Measurements from ENCODE around the gene ERMARD.

ERMARD gene

DNA sequence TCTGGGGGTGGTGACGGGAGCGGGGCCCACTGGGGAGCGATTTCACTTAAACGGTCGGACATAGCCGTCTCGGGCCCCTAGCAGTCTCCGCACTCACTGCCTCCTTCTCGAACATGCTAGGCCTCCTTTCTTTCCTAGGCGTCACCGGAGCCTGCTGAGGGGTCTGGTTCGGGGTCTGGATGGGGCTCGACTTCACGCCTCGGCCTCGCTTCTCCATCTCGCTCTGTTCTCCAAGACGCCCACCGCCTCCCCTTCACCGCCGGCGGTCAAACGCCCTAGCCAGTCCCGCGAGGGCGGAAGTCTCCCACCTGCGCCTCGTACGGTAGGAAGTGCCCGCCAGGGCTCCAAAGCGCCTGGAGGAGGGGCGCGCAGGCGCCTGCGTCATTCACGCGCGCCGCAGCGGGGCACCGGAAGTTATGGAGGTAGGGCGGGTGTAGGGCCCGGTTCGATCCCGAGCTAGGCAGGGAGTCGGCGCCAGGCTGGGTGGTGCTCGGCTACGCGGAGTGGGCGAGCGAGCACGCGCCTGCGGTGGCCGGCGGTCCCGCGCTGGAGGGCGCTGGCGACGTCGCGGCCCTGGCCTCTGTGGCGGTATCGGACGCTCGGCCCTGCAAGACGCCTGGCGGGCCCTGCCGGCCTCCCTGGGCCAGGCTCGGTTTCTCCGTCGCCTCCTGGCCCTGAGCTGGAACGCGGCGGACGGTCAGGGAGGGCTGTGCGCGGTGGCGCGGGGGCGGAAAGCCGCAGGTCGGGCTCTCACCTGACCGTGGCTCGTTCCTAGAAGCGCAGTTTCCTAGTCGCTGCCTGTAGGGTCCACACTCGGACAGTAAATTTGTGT lies at the start of gene ERMARD, which contains the start of gene DYNLT2:
Gene ERMARD, plus strand, starts transcription at position 381 of the 832 bp plus-strand sequence. Its CDS starts 36 bp downstream, at position 417.
Gene DYNLT2, minus strand, starts transcription at position 331 of the 832 bp plus-strand sequence. Its CDS starts 114 bp downstream, at position 217.
- DNase-seq (ENCODE audit: low read depth), result peak; percentile 64

DNA sequence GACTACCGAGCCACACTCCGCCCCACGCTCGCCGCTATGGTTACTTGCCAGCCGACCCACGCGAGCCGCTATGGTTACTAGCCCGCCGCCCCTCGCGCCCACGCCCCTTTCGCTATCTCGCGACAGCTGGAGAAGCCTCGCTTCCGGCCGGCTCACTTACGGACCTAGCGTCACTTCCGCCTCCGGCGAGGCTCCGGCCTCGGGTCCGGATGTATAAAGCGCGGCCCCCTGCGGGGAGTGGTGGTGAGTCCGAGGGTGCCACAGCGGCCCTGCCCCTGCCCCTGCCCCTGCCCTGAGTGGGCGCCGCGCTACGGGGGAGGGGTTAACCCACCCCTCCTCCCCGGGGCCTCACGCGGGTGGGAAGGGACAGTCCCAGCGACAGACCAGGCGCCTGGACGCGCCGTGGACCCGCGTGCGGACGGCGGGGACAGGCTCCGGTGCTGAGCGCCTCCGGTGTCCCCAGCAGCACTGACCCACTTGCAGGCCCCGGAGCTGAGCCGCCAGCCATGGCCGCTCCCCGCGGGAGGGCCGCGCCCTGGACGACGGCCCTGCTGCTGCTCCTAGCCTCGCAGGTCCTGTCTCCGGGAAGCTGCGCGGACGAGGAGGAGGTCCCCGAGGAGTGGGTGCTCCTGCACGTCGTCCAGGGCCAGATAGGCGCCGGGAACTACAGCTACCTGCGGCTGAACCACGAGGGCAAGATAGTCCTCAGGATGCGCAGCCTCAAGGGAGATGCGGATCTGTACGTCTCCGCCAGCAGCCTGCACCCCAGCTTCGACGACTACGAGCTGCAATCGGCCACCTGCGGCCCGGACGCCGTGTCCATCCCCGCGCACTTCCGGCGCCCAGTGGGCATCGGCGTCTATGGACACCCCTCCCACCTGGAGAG lies 49.2 kb upstream of the ERMARD start, which contains the start of the genes C6orf120 and WDR27:
Gene C6orf120, plus strand, starts transcription at position 173 of the 886 bp plus-strand sequence. Its CDS starts 334 bp downstream, at position 507.
Gene WDR27, minus strand, starts transcription at position 76 of the 886 bp plus-strand sequence. CDS start 13,024 bp downstream, outside the sequence.
- peak; percentile 80 for DNase-seq (ENCODE audit: low read depth)

DNA sequence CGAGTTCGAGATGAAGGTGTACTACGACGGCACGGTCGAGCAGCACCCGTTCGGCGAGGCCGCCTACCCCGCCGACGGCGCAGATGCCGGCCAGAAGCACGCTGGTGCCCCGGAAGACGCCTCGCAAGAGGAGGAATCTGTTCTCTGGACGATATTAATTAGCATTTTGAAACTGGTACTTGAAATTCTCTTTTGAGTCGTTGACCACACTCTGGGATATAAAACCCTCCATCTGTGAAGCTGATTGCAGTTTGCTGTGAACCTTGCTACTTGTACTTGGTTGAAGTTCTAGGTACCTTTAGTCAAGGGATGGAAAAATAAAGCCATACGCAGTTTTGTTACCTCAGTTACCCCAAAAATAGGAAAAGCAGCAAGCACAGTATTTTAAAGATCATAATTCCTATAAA lies 48.6 kb upstream of the ERMARD start:
- no peak for DNase-seq (ENCODE audit: low read depth)

DNA sequence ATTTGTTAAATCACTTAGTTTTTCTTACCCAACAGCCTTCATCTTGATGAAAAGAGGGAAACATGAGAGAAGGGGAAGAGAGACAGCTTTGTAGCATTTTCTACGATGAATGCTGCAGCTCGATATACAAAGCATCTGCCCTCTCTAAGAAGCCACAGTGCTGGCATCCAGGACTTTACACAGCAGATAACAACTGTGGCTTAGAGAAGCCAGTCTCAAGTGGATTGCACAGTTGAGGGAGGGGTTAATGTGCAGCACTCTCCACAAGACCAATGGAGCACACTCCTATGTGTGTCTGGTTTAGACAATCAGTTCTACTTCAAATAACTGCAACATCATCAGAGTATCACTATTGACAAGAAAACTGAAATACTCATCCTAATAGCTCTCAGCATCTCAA lies 43.6 kb upstream of the ERMARD start:
- DNase-seq (ENCODE audit: low read depth), result no peak

DNA sequence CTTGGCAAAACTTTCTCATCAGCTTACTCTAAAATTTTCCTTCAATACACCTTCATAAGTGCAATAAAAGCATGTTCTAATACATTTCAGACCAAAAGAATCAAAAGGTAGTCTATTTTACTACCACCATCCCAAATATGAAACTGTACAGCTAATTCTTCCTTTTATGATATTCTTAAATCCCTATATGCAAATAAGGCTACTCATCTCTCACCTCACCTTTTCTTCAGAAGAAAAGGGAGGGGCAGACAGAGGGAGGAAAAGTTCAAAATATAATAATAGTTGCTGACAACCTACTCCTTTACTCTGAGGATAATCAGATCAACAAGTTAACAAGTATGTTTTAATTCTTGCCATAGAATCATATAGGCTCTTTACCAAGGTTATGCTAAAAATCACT lies 42.1 kb upstream of the ERMARD start:
- DNase-seq (ENCODE audit: low read depth), result no peak

DNA sequence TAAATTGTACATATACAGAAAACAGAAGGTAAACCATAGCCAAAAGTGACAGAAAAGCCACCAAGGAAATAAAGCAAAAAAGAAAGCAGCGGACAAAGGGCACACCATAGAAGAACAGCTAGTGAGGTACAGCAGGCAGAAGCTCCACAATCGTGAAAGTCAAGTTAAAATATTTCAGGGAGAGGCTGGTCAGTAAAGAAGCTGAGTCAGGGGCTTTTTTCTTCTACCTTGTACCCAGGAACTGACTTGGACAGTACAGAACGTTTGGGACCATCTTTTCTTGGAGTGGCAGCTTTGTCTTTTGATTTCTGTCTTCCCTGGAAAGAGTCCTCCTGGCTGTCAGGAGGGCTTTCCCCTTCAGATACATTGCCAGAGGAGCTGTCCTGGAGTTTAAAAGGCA lies 41.4 kb upstream of the ERMARD start:
- no peak for DNase-seq (ENCODE audit: low read depth)

DNA sequence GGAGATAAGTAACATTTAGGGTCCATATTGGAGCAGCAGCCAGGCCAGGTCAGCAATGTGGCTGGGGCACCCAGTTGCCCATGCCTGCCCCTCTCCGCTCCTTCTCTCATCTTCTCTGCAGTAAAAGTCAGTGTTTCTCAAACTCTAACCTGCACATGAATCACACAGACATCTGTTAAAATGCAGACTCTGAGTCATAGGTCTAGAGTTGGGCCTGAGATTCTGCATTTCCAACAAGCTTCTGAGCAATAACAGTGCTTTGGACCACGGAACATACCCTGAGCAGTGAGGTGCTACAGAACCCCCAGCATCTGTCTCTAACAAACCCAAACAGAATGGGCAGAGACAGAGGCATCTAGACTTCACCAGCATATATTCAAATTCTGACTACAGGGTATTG lies 37.2 kb upstream of the ERMARD start:
- no peak for DNase-seq (ENCODE audit: low read depth)

DNA sequence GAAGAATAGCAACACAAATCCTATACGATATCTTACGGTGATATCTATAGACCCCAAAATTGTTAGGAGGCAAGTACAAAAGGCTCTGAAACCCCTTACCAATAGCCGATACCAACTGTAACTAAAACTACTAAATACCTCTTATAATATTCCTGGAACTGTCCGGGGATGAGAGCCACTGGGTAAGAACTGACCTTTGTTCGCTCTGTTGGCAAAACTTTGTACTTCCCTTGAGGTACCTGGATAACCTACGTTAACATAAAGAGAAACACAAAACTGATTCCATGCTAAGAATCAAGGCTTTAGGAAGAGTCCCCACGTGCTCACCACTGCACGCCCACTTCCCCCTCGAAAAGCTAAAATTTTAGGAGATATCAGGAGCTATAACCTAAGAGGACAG lies 36.8 kb upstream of the ERMARD start:
- DNase-seq (ENCODE audit: low read depth), result no peak

DNA sequence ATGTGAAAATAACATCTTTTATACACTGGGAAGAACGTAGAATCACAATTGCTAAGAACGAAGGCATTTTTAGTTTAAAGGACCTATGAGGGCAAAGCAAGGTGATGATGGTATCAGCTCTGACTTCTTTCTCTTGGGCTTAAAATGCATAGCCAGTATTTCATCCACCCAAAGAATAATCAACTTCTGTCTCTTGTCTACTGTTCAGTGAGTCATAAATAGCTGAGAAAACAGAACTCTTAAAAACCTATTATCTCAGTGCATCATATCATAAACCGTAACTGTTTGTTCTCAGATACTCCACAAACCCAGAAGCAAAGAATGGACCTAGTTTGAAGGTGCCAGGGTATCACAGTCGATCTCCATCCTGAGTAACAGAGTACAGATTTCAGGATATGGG lies 32.3 kb upstream of the ERMARD start:
- DNase-seq (ENCODE audit: low read depth), result no peak

DNA sequence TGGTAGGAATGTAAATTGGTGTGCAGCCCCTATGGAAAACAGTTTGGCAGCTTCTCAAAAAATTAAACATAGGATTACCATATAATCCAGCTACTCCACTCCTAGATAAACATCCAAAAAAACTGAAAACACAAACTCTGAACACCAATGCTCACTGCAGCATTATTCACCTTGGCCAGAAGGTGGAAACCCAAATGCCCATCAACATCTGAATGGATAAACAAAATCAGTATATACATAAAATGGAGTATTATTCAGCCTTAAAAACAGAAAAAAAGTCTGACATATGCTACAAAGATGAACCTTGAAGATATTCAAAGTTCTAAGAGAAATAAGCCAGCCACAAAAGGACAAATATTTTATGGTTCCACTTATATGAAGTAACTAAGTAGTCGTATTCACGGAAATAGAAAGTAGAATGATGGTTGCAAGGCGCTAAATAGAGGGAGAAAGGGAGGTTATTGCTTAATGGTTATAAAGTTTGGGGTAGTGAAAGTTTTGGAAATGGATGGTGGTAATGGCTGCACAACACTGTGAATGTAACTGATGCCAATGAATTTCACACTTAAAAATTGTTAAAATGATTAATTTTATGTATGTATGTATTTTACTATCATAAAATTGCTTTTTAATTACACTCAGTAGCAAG lies 31.1 kb upstream of the ERMARD start:
- DNase-seq (ENCODE audit: low read depth), result no peak

DNA sequence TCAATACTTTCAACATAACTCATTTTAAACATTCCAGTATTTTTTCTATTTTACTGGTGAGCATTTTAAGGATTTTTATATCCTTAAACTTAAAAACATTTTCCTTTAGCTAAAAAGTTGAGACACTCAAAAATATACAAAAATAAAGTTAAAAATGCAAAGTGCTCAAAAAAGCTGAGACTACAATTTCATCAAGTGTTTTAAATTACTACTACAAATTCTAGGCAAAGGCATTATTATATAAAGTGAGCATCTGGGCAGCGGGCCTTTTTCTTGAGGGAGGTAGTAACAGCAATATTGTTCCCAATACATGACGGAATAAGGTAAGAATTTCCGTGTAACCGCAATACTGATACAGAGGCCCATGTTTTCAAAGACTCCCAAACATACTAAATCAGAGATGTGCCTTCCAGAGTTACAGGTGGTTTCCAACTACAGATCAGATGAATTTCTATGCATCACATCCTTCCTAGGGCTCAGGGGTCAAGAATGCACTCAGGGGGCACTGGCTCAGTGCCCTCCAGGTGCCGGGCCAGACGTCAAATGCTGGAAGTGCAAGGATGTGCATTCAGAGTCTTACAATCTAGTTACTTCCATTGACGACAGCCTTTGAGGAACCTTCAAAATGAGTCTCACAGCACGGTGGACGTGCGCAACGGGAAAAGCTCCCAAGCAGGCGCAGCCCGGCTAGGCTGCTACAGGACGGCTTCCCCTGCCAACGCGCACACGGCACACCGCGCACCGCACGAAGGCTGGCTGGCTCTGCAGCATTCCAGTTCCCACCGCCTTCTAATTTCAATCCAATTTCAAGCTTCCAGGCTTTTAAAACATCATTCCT lies 28.8 kb upstream of the ERMARD start:
- DNase-seq (ENCODE audit: low read depth), result no peak

DNA sequence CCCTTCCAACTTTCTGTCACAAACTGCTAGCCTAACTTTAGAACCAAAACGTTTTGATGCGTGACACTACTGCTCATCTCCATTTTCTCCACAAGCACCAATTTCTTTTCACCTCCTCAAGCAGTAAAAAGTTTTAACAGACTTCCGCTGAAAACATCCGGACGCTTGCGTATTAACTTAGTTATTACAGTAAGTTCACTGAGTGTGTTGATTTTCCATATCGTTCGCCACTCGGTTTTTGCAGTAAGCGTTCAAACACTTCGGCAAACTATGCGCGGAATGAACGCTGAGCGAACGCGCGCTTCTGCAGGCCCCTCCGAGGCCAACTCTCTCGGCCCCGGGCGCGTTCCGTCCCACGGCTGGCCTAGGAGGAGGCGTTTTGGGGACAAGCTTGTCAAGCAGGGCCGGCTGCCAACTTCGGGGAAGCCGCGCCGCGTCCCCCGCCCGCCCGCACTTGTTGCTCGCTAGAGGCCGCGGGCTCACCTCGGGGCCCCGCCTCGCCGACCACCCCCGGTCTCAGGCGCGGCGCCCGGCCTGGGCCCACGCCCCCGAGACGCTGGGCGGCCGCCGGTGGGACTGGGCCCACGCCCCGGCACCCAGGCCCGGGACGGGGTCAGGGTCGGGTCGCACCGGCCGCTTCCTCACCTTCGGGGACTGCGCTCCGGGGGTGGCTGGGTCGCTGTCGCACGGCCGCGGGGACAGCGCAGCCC lies 28.1 kb upstream of the ERMARD start:
- DNase-seq (ENCODE audit: low read depth), result no peak

DNA sequence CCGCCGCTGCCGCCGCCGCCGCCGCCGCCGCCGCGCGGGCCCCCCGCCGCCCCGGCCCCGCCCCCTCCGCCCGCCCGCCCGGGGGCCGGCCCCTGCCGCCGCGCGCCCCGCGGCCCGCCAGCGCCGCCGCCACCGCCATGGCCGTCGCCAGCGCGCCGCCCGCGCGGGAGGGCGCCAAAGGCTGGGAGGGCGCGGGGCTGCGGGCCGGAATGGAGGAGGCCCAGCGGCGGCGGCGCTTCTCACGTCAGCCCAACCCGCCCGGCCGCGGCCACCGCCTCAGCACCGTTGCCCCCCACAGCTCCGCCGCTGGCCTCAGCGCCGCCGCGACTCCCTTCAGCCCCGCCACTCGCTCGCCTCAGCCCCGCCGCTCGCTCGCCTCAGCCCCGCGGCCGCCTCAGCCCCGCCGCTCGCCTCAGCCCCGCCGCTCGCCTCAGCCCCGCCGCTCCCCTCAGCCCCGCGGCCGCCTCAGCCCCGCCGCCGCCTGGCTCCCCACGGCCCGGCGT lies 27.4 kb upstream of the ERMARD start:
- no peak for DNase-seq (ENCODE audit: low read depth)

DNA sequence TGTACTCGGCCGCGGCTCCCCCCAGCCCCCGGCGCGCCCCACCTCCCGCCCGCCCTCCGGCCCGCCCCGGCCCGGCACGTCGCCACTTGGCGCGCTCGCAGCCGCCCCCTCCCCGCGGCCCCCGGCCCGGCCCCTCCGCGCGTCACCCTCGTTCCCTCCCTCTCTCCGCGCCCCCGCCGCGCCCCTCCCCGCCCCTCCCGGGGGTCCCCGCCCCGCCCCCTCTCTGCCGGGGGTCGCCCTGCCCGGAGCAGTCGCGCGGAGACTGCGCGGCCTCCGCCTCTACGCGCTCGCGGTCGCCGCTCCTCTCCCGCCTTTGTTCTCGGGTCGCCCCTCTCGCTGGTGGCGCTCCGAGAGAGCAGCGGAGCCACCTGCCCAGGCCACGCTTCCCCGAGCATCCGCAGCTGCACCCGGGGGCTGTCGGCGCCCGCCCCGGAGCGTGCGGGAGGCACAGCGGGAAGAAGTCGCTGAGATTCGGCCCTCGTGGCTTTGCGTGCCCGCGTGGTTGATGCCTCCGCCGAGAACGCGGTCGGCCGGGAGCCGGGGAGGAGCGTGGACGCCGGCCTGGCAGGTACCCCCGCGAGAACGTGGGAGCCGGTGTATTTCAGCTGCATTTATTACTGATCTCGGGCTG lies 26.8 kb upstream of the ERMARD start, which contains the start of gene PHF10:
Gene PHF10, minus strand, starts transcription at position 7 of the 631 bp plus-strand sequence. CDS start 569 bp downstream, outside the sequence.
- DNase-seq (ENCODE audit: low read depth), result no peak

DNA sequence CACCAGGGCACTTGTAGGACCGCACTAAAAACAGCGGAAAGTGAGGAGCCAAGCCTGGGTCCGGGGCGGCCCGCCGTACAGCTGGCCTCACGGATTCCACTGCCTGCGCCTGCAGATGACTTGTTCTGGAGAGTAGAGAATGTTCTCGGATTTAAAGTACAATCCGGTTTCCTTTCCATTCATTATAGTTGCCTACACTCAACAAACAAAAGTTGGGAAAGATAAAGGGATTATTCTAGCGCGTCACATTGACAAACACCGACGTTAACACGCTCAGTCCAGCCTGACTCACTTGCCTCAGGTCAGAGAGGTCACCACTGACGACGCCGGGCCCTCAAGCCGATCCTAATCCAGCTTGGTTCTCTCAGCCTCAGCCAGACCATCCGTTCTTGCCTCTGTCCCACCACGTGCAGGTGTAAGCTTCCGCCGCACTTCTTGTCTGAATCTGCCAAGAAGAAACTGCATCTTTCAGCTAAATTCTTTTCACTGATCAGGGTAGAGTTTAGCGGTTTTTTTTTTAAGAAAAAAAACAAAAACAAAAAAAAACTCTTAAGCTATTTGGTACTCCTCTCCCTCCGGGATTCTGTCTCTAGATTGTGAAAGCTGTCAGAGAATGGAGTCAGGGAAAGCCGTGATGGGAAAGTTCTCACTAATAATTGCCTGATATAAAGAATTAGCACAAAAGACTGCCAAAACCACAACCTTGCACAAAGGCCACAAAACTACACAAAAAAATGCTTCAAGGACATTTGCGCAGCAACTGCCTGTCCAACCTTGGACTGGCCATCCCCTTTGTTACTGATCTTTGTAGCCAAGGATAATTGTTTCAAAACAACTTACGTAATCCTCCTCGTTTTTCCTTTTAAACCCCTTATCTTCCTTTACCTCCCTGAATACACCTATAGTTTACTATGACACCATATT lies 26.0 kb upstream of the ERMARD start:
- peak; percentile 69 for DNase-seq (ENCODE audit: low read depth)

DNA sequence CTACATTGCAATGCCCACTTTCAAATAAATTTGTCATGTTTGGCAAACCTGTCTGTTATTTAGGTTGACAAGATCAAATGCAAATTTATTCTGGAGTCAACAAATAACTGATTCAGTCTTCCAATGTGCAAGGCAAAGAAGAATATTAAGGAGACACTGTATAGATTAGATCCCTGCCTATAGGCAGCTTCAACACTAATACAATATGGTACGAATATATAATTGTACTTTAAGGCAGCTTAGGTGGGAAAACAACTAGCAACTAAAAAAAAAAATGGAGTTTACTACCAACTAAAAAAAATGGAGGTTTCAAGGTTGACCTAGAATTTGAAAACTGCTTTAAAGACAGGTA lies 25.4 kb upstream of the ERMARD start:
- DNase-seq (ENCODE audit: low read depth), result no peak

DNA sequence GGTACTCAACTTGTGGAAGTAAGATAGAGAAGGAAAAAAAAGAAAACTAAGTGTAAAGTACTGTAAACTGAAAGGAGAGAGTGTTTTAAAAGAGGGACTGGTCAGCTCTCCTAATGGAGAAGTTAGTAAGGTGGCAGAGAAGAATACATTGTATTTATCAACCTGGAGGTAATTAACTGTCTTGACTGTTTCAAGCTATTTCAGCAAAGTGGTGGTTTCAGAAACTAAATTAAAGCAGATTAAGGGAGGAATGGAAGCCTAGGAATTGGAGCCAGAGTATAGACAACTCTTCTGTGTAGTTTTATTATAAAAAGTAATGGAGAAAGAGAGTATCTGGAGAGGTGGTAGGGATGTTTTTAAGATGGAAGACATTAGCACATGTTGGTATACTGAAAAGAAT lies 24.5 kb upstream of the ERMARD start:
- DNase-seq (ENCODE audit: low read depth), result no peak

DNA sequence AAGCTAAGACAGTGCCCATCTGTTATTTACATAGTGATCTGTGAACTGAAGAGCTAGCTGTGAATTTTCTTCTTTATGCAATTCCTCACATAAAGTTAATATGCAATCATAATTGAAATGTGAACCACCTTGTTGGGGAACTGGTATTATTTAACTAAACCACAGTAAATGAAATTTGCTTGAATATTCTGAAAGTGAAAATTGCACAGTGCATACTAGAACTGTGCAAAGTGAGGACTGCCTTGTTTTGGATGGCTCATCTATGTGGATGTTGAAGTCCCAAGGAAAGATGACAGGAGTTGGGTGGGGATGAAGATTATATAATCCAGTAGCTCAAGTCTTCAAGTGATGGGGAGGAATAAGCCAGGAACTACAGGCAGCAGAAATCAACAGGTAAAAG lies 21.5 kb upstream of the ERMARD start:
- no peak for DNase-seq (ENCODE audit: low read depth)

Data from non-pigmented ciliary epithelial cell (primary cell).